BE2C (cell line): Measurements from ENCODE around the gene EXOC1.

ENCODE experiments used
- DNase-seq: peaks from one replicate; pipeline ENCODE4 v3.0.0-alpha.2; 2020
- H3K27me3 ChIP-seq: fragments of 250-450 bp; sonication (Bioruptor Pico); 2 replicates; pipeline ENCODE4 v1.5.1; 2020; ENCODE audit warnings: mild to moderate bottlenecking
- H3K36me3 ChIP-seq: fragments of 250-450 bp; sonication (Bioruptor Pico); 2 replicates; pipeline ENCODE4 v1.5.1; 2020; ENCODE audit warnings: mild to moderate bottlenecking
- H3K4me1 ChIP-seq: fragments of 250-450 bp; sonication (Bioruptor Pico); 2 replicates; pipeline ENCODE4 v1.5.1; 2020
- H3K4me3 ChIP-seq: 2 replicates; pipeline ENCODE4 v1.5.1; 2011; ENCODE audit warnings: low read depth, low read length
- H3K9me3 ChIP-seq: fragments of 250-450 bp; sonication (Bioruptor Pico); 2 replicates; pipeline ENCODE4 v1.5.1; 2020
- TF ChIP-seq, protein P1 (sequence below): IDR thresholded peaks from 2 replicates; pipeline ENCODE4 v1.5.1; 2012; ENCODE audit warnings: mild to moderate bottlenecking, low read depth, low read length

Gene EXOC1

DNA sequence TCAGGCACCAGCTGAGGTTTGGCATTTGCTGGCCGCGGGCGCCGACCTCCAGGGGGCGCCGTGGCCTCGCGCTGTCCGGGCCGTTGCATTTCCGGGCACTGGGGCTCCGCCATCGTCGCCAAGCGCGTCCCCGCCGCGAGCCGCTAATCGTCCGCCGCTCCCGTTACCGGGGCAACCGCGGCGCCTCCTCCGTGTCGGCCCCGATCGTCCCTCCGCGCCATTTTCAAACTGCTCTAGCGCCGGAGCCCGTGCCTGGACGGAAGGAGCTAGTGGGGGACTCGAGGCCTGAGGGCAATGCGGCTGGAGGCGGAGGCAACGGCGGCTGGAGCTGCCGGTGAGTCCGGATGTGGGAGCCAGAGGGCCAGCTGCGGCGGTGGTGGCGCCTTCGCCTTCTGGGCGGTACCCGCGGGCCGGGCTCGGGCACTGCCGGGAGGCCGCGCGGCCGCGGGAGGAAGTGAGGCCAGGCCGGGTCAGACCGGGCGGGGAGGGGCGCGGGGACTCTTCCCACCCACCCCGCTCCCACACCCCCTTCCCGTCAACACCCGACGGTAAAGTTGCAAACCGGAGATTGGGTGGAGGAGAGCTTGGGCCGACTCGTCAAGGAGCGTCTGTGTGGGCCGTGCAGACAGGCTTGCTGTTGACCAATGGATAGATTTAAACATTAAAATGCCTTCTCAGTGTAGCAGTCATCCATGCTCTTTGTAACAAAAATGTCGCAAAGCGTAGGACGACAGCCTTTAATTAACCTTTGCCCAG, 95.5 kb downstream of the EXOC1 start, which contains the start of gene CEP135:
CEP135 (plus strand) TSS at position 220 of the 756 bp plus-strand sequence. CDS start 3,186 bp downstream, outside the sequence.
- H3K36me3 ChIP-seq, result peaks cover 7% of the 10 kb centered on the region
- TF ChIP-seq, protein P1, sequence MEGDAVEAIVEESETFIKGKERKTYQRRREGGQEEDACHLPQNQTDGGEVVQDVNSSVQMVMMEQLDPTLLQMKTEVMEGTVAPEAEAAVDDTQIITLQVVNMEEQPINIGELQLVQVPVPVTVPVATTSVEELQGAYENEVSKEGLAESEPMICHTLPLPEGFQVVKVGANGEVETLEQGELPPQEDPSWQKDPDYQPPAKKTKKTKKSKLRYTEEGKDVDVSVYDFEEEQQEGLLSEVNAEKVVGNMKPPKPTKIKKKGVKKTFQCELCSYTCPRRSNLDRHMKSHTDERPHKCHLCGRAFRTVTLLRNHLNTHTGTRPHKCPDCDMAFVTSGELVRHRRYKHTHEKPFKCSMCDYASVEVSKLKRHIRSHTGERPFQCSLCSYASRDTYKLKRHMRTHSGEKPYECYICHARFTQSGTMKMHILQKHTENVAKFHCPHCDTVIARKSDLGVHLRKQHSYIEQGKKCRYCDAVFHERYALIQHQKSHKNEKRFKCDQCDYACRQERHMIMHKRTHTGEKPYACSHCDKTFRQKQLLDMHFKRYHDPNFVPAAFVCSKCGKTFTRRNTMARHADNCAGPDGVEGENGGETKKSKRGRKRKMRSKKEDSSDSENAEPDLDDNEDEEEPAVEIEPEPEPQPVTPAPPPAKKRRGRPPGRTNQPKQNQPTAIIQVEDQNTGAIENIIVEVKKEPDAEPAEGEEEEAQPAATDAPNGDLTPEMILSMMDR, result peak; percentile 86
- DNase-seq, result peak; percentile 96
- H3K27me3 ChIP-seq, result no peaks in the 10 kb centered on the region
- H3K4me3 ChIP-seq, result peak within 1 kb of the TSS; percentile 86
- no peaks in the 10 kb centered on the region; the same call in 1 of the 2 replicates for H3K4me1 ChIP-seq
- H3K9me3 ChIP-seq, result no peaks in the 10 kb centered on the region

DNA sequence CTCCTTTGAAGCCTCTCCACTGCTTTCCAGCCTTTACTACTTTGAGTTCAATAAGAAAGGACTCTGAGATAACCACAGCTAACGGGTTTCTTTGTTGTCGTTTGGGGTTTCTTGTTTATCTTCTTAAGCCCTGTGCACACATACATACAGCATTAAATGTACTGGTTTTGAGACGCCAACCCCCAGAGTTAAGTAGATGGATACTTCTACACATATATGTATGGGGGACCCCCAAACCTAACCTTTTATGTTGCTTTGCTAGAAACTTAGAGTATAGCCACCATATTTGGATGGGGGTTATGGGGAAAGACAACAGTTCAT, 96.0 kb downstream of the EXOC1 start:
- TF ChIP-seq, protein P1, result no peak
- Histone ChIP-seq H3K36me3 (peaks cover 10% of the 10 kb centered on the region), H3K27me3 (no peaks in the 10 kb centered on the region), H3K4me3 (peak overlapping the region; percentile 86), H3K4me1 (no peaks in the 10 kb centered on the region; the same call in 1 of the 2 replicates), H3K9me3 (no peaks in the 10 kb centered on the region)
- no peak for DNase-seq

DNA sequence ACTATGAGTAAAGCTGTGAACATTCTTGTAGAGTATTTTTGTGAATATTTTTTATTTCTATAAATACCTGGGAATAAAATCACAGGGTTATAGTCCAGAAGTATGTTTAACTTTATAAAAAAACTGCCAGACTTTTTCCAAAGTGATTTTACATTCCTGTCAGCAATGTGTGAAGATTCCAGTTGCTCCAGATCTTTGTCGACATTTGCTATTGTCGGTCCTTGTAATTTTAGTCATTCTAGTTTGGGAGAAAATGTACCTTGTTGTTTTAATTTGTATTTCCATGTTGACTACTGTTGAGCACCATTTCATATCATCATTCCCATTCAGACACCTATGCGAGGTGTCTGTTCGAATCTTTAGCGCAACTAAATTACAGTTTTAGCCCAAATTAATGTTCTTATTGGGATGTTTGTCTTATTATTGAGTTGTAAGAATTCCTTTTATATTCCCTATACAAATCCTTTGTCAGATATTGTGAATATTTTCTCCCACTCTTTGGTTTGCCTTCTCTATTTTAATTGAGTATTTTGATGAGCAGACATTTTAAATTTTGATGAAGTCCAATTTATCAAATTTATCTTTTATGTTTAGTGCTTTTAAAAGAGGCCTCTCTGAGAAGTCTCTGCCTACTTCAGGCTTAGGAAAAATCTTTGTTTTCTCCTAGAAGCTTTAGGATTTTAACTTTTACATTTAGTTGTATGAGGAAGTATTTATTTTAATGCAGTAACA, 97.9 kb downstream of the EXOC1 start:
- Histone ChIP-seq H3K4me1 (no peaks in the 10 kb centered on the region; the same call in 1 of the 2 replicates), H3K36me3 (peaks cover 28% of the 10 kb centered on the region), H3K27me3 (no peaks in the 10 kb centered on the region), H3K4me3 (no peak overlapping the region), H3K9me3 (no peaks in the 10 kb centered on the region)
- TF ChIP-seq, protein P1, result no peak
- DNase-seq, result no peak
